IPS-NIHi11 (cell line): ENCODE data around the gene TMEM240.
"Not testable (repeated sequence)": the region's sequence is repeated elsewhere in the genome, so short reads cannot be mapped to it uniquely, and the experiment has no call there.

Experiments
- DNase-seq: peaks from one replicate; pipeline ENCODE4 v3.0.0; 2012; ENCODE audit warnings: mixed read lengths, low spot score

Gene TMEM240

GRCh38 chr1:1524750-1525383, 15.6 kb downstream of the TMEM240 start:
- DNase-seq: peak; percentile 1

GRCh38 chr1:1523651-1524050, 16.8 kb downstream of the TMEM240 start:
- peak; percentile 3 for DNase-seq

GRCh38 chr1:1523226-1523625, 17.2 kb downstream of the TMEM240 start:
- not testable (repeated sequence) for DNase-seq

GRCh38 chr1:1522536-1522935, 17.9 kb downstream of the TMEM240 start:
- not testable (repeated sequence) for DNase-seq

GRCh38 chr1:1521331-1521730, 19.1 kb downstream of the TMEM240 start:
- peak; percentile 1 for DNase-seq

GRCh38 chr1:1519805-1520505, 20.5 kb downstream of the TMEM240 start:
- DNase-seq: peak; percentile 4

- DNase-seq: peak; percentile 5
These were observed 21.8 kb downstream of the TMEM240 start for GRCh38 chr1:1518621-1519007.

- DNase-seq: peak; percentile 1
These were observed 22.3 kb downstream of the TMEM240 start for GRCh38 chr1:1517973-1518620.

- not testable (repeated sequence) for DNase-seq
These were observed 23.5 kb downstream of the TMEM240 start for GRCh38 chr1:1516923-1517322.

- DNase-seq: not testable (repeated sequence)
These were observed 26.0 kb downstream of the TMEM240 start for GRCh38 chr1:1514376-1514775.

- DNase-seq: not testable (repeated sequence)
These were observed 26.7 kb downstream of the TMEM240 start for GRCh38 chr1:1513675-1514074.

- peak; percentile 10 for DNase-seq
These were observed 28.0 kb downstream of the TMEM240 start for GRCh38 chr1:1512425-1512824.

- peak; percentile 98 for DNase-seq
These were observed 28.7 kb downstream of the TMEM240 start, which contains the start of gene ATAD3A for GRCh38 chr1:1511533-1512285. ATAD3A (plus strand) TSS chr1:1512162; CDS start chr1:1512269, 107 bp downstream.

GRCh38 chr1:1510912-1511532, 29.4 kb downstream of the TMEM240 start:
- DNase-seq: peak; percentile 17

- not testable (repeated sequence) for DNase-seq
These were observed 31.0 kb downstream of the TMEM240 start for GRCh38 chr1:1509465-1509850.

GRCh38 chr1:1508775-1509464, 31.5 kb downstream of the TMEM240 start:
- DNase-seq: not testable (repeated sequence)

GRCh38 chr1:1507305-1507704, 33.1 kb downstream of the TMEM240 start:
- DNase-seq: no peak

- not testable (repeated sequence) for DNase-seq
These were observed 34.6 kb downstream of the TMEM240 start for GRCh38 chr1:1505801-1506200.

- DNase-seq: not testable (repeated sequence)
These were observed 35.0 kb downstream of the TMEM240 start for GRCh38 chr1:1505366-1505798.

GRCh38 chr1:1504777-1505365, 35.6 kb downstream of the TMEM240 start:
- DNase-seq: peak; percentile 46
